ENCODE results near the gene ZNF487.
A peak's percentile ranks its signal among the peaks of the same experiment; 100 is the strongest.

ZNF487 gene

DNA sequence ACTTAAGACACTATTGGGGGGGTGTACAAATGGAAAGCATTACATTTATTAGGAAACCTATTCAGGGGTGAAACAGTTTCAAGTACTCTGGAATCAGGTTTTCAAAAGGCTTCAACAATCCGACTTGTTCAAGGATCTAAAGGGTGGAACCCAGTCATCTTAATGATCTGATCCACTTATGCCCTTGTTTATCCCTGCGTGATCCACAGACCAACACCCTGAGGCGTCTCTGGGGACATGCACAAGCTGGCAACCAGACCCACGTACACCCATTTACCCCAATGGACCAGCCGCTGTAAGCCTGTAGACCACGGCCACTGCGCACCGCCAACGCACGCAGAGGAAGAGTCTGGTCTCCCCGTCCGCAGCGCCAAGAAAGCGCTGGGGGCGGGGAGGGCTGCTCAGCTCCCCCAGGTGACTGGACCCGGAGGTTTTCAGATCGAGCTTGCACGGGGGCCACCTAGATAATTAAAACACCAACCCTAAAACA is 41.3 kb upstream of the ZNF487 start:
- Histone ChIP-seq H3K27me3 (ENCODE audit: control insufficient read depth in 1 of 2, insufficient read depth in 2 of 2, low read length in 2 of 2) (no peaks in the 10 kb centered on the region), H3K27ac (ENCODE audit: low read length) (peak overlapping the region; percentile 85), H3K4me1 (ENCODE audit: control insufficient read depth, insufficient read depth, low read length) (peaks cover 26% of the 10 kb centered on the region), H3K9ac (ENCODE audit: low read length in 2 of 2) (peak overlapping the region; percentile 76 to 80), H3K36me3 (ENCODE audit: control insufficient read depth in 2 of 2, insufficient read depth in 2 of 2, low read length in 2 of 2) (peaks cover 26 to 30% of the 10 kb centered on the region in 2 donors), H3K4me3 (ENCODE audit: low read length in 2 of 2) (peak overlapping the region; percentile 80 to 85), H3K9me3 (ENCODE audit: control insufficient read depth in 2 of 2, low read length in 2 of 2) (no peaks in the 10 kb centered on the region)

DNA sequence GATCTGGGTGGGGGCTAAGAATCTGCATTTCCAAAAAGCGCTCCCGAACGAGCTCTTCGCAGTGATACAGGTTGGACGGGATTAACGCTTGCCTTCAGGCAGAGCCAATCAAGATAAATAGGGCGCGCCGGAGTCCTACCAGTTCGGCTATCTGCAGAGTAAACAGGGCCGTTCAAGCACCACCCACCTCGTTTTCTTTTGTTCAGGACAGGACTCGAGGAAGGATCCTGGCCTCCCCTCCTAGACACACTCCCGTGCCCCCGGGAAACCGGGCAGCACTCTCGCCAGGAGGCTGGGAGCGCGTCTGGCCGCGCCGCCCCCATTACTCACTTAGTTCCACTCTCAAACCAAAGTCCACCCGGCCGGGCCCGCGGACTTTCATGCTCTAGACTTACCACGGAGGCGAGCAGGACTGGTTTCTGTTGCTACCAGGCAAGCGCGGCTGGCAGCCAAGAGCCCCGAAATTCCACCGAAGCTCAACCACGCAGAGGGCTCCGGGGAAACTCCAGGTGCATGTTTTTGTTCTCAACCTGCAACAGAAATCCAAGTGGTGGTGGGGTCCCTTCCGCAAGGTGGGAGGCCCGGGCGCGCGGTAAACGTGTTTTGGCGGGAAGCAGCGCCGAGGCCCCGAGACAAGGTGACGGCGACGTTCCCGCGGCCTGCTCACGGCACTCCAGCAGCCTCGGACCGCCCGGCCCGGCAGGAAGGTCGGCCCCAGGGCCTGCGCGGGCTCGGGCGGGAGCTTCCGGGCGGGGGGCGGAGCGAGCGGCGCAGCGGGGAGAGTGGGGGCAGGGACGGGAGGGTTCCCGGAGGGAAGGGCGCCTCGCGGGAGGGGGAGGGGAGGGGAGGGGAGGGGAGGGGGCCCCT is 40.6 kb upstream of the ZNF487 start:
- Histone ChIP-seq H3K4me3 (ENCODE audit: low read length in 2 of 2) (peak overlapping the region; percentile 80 to 85), H3K27ac (ENCODE audit: low read length) (peak overlapping the region; percentile 85), H3K27me3 (ENCODE audit: control insufficient read depth in 1 of 2, insufficient read depth in 2 of 2, low read length in 2 of 2) (no peaks in the 10 kb centered on the region), H3K9me3 (ENCODE audit: control insufficient read depth in 2 of 2, low read length in 2 of 2) (no peaks in the 10 kb centered on the region), H3K4me1 (ENCODE audit: control insufficient read depth, insufficient read depth, low read length) (peaks cover 24% of the 10 kb centered on the region), H3K9ac (ENCODE audit: low read length in 2 of 2) (peak overlapping the region; percentile 76 to 80), H3K36me3 (ENCODE audit: control insufficient read depth in 2 of 2, insufficient read depth in 2 of 2, low read length in 2 of 2) (peaks cover 23 to 29% of the 10 kb centered on the region in 2 donors)

DNA sequence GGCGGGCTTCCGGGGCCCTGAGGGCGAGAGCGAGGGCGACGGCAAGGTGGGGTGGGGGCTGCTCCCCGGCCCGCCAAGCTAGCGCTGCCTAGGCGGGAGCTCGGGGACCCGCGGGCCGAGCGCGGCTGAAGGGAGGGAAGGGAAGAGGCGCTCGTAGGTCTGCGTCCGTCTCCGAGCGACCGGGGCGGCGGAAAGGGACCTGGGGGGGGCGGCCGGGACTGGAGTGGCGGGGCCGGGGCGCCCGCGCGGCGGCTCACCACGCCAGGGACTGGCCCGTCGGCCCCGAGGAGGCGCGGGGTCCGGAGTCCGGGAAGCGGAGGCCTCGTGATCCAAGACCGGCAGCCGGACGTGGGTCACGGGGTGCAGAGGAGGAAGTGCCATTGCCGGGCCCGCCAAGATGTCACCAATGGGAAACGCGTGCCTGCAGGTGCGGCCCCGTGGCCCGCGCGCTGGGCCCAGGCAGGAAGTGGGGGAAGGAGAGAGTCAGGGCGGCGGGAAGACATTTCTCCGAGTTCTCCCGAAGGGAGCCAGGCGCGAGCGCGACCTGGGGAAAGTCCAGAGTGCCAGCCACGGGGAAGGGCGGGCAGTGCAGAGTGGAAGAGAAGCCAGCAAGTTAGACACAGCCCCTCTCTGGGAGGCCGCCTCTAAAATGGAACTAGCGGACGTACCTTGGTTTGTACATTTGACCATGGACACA is 39.8 kb upstream of the ZNF487 start:
- H3K36me3 ChIP-seq (ENCODE audit: control insufficient read depth in 2 of 2, insufficient read depth in 2 of 2, low read length in 2 of 2), result peaks cover 18 to 24% of the 10 kb centered on the region in 2 donors
- no peaks in the 10 kb centered on the region for H3K9me3 ChIP-seq (ENCODE audit: control insufficient read depth in 2 of 2, low read length in 2 of 2)
- H3K4me1 ChIP-seq (ENCODE audit: control insufficient read depth, insufficient read depth, low read length), result peaks cover 23% of the 10 kb centered on the region
- H3K27me3 ChIP-seq (ENCODE audit: control insufficient read depth in 1 of 2, insufficient read depth in 2 of 2, low read length in 2 of 2), result no peaks in the 10 kb centered on the region
- peak overlapping the region; percentile 47 to 76 for H3K9ac ChIP-seq (ENCODE audit: low read length in 2 of 2)
- H3K27ac ChIP-seq (ENCODE audit: low read length), result peak overlapping the region; percentile 85
- H3K4me3 ChIP-seq (ENCODE audit: low read length in 2 of 2), result peak overlapping the region; percentile 70 to 80

DNA sequence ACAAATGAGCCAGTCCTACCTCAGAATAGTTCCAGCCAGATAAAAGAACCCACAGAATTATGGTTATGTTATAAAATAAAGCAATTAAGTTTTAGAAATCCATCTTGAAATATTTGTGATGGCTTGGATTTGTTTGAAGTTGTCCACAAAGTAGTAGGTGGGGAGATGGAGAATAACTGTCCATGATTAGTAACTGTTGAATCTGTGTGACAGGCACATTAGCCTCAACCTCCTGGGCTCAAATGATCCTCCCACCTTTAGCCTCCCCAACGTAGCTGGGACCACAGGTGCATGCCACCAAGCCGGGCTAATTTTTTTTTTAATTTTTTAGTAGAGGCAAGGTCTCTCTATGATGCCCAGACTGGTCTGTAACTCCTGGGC is 38.0 kb upstream of the ZNF487 start:
- no peaks in the 10 kb centered on the region for H3K27me3 ChIP-seq (ENCODE audit: control insufficient read depth in 1 of 2, insufficient read depth in 2 of 2, low read length in 2 of 2)
- no peak overlapping the region for H3K9ac ChIP-seq (ENCODE audit: low read length in 2 of 2)
- no peak overlapping the region for H3K4me3 ChIP-seq (ENCODE audit: low read length in 2 of 2)
- H3K9me3 ChIP-seq (ENCODE audit: control insufficient read depth in 2 of 2, low read length in 2 of 2), result no peaks in the 10 kb centered on the region
- H3K27ac ChIP-seq (ENCODE audit: low read length), result no peak overlapping the region
- H3K4me1 ChIP-seq (ENCODE audit: control insufficient read depth, insufficient read depth, low read length), result peaks cover 29% of the 10 kb centered on the region
- H3K36me3 ChIP-seq (ENCODE audit: control insufficient read depth in 2 of 2, insufficient read depth in 2 of 2, low read length in 2 of 2), result peaks cover 5 to 12% of the 10 kb centered on the region in 2 donors

DNA sequence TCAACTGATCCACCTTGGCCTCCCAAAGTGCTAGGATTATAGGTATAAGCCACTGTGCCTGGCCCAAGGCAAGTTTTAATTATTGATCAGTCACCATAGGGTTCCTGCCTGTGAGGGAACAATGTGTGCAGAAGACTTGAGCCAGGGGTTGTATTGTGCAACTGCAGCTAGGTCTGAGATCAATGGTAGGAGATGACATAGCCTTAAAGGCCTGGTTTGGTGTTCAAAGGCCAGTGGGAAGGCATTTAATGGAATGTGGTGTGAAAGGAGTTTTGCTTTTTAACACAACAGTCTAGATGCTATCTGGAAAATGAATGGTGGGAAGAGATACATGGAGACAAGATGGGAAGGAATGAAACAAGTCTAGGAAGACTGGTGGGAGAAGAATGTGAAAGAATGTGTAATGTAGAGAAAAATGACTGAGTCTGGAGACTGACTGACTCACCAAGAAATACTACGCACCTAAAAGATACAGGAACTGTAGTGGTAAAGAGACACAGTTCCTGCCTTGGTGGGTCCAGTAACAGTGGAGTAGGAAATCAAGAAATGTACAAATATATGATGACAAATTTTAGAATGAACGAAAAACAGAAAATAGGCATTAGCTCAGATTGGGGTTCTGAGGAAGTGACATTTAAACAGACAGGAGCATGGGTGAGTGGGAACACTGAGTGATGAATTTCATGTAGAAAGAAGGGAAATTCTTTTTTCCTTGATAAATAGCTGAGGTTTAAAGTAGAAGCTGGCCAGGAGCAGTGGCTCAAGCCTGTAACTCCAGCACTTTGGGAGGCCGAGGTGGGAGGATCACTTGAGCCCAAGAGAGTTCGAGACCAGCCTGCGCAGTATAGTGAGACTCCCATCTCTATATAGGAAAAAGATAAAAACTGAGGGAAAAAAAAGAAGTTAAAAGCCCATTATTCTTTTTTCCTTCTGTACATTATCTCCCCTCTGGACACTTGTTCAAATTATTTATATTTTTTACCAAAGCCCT is 37.3 kb upstream of the ZNF487 start:
- H3K27ac ChIP-seq (ENCODE audit: low read length), result no peak overlapping the region
- H3K27me3 ChIP-seq (ENCODE audit: control insufficient read depth in 1 of 2, insufficient read depth in 2 of 2, low read length in 2 of 2), result no peaks in the 10 kb centered on the region
- H3K9me3 ChIP-seq (ENCODE audit: control insufficient read depth in 2 of 2, low read length in 2 of 2), result no peaks in the 10 kb centered on the region
- H3K9ac ChIP-seq (ENCODE audit: low read length in 2 of 2), result no peak overlapping the region
- H3K4me1 ChIP-seq (ENCODE audit: control insufficient read depth, insufficient read depth, low read length), result peaks cover 31% of the 10 kb centered on the region
- no peak overlapping the region for H3K4me3 ChIP-seq (ENCODE audit: low read length in 2 of 2)
- peaks cover 0 to 6% of the 10 kb centered on the region in 2 donors for H3K36me3 ChIP-seq (ENCODE audit: control insufficient read depth in 2 of 2, insufficient read depth in 2 of 2, low read length in 2 of 2)

DNA sequence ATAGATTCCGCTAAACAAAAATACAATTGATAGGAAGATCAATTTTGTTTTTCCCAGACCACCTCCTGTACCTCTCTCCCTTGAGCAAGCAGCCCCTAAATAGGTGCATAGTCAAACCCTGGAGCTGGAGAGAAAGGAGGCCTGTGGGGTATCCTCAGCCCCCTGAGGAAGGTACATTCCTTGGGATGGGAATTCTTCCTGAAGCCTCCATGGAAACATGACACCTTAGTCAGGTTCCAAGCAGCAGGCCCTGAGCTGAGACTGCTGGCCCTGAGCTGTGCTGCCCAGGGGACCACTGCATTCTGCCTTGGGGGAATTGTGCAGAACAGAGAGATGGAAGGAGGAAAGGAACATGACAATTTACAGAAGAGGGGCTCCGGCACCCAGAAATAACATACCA is 35.3 kb upstream of the ZNF487 start:
- H3K27me3 ChIP-seq (ENCODE audit: control insufficient read depth in 1 of 2, insufficient read depth in 2 of 2, low read length in 2 of 2), result no peaks in the 10 kb centered on the region
- no peaks in the 10 kb centered on the region for H3K9me3 ChIP-seq (ENCODE audit: control insufficient read depth in 2 of 2, low read length in 2 of 2)
- no peak overlapping the region for H3K4me3 ChIP-seq (ENCODE audit: low read length in 2 of 2)
- no peak overlapping the region for H3K9ac ChIP-seq (ENCODE audit: low read length in 2 of 2)
- peaks cover 0 to 6% of the 10 kb centered on the region in 2 donors for H3K36me3 ChIP-seq (ENCODE audit: control insufficient read depth in 2 of 2, insufficient read depth in 2 of 2, low read length in 2 of 2)
- H3K27ac ChIP-seq (ENCODE audit: low read length), result no peak overlapping the region
- H3K4me1 ChIP-seq (ENCODE audit: control insufficient read depth, insufficient read depth, low read length), result peaks cover 32% of the 10 kb centered on the region

DNA sequence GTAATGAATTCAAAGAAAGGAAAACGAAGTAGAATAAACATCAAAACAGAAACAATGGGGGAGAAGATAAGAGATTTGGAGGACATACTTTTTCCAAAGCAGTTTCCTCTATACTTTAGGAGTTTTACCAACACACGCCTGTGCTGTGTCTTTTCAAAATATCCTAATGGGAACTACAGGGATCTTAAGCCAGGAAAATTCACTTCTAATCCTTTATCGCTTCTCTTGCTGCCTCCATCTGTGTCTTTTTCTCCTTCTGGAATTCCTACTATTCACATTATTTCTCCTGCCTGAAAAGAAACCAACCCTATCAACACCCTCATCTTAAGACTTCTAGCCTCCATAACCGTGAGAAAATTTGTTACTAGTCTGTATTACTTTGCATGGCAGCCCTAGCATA is 34.7 kb upstream of the ZNF487 start:
- Histone ChIP-seq H3K4me1 (ENCODE audit: control insufficient read depth, insufficient read depth, low read length) (peaks cover 33% of the 10 kb centered on the region), H3K9ac (ENCODE audit: low read length in 2 of 2) (no peak overlapping the region), H3K27me3 (ENCODE audit: control insufficient read depth in 1 of 2, insufficient read depth in 2 of 2, low read length in 2 of 2) (no peaks in the 10 kb centered on the region), H3K27ac (ENCODE audit: low read length) (no peak overlapping the region), H3K4me3 (ENCODE audit: low read length in 2 of 2) (no peak overlapping the region), H3K36me3 (ENCODE audit: control insufficient read depth in 2 of 2, insufficient read depth in 2 of 2, low read length in 2 of 2) (peaks cover 0 to 6% of the 10 kb centered on the region in 2 donors), H3K9me3 (ENCODE audit: control insufficient read depth in 2 of 2, low read length in 2 of 2) (no peaks in the 10 kb centered on the region)

DNA sequence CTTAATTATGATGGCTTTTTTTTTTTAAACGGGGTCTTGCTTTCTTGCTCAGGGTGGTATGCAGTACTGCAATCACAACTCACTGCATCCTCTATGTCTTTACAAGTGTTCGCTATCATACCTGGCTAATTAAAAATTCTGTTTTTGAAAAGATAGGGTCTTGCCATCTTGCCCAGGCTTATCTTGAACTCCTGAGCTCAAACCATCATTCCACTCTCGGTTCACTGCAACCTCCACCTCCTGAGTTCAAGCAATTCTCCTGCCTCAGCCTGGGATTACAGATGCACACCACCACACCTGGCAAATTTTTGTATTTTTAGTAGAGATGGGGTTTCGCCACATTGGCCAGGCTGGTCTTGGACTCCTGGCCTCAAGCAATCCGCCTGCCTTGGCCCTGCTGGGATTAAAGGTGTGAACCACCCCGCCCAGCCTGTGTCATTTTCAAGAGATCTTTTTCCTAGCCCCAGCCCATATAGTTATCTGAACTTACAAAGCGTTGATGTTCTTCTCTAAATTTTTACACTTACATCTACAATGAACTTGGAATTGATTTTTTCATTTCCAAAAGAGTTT is 33.9 kb upstream of the ZNF487 start:
- no peak overlapping the region for H3K9ac ChIP-seq (ENCODE audit: low read length in 2 of 2)
- H3K36me3 ChIP-seq (ENCODE audit: control insufficient read depth in 2 of 2, insufficient read depth in 2 of 2, low read length in 2 of 2), result peaks cover 0 to 6% of the 10 kb centered on the region in 2 donors
- no peak overlapping the region for H3K27ac ChIP-seq (ENCODE audit: low read length)
- H3K4me3 ChIP-seq (ENCODE audit: low read length in 2 of 2), result no peak overlapping the region
- H3K4me1 ChIP-seq (ENCODE audit: control insufficient read depth, insufficient read depth, low read length), result peaks cover 33% of the 10 kb centered on the region
- no peaks in the 10 kb centered on the region for H3K27me3 ChIP-seq (ENCODE audit: control insufficient read depth in 1 of 2, insufficient read depth in 2 of 2, low read length in 2 of 2)
- no peaks in the 10 kb centered on the region for H3K9me3 ChIP-seq (ENCODE audit: control insufficient read depth in 2 of 2, low read length in 2 of 2)

DNA sequence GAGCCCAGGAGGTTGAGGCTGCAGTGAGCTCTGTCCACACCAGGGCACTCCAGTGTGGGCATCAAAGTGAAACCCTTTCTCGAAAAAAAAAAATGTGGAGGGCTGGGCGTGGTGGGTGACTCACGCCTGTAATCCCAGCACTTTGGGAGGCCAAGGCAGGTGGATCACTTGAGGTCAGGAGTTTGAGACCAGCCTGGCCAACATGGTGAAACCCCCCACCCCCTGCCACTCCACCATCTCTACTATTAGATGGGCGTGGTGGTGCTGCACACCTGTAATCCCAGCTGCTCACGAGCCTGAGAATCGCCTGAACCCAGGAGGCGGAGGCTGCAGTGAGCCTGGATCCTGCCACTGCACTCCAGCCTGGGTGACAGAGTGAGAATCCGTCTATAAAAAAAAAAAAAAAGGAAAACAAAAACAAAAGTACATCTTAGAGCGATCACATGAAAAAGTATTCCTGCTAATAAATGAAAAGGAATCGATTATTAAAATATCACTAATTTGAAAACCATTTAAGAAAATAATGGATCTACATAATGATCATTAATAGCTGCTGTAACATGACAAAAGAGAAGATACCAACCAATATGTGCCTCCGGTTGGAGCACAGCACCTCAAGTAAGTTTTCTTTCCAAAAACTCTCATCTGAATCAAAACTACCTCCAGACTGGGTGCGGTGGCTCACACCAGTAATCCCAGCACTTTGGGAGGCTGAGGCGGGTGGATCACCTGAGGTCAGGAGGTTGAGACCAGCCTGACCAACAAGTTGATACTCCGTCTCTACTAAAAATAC is 32.8 kb upstream of the ZNF487 start:
- H3K4me3 ChIP-seq (ENCODE audit: low read length in 2 of 2), result no peak overlapping the region
- peaks cover 0 to 6% of the 10 kb centered on the region in 2 donors for H3K36me3 ChIP-seq (ENCODE audit: control insufficient read depth in 2 of 2, insufficient read depth in 2 of 2, low read length in 2 of 2)
- no peaks in the 10 kb centered on the region for H3K27me3 ChIP-seq (ENCODE audit: control insufficient read depth in 1 of 2, insufficient read depth in 2 of 2, low read length in 2 of 2)
- no peak overlapping the region for H3K9ac ChIP-seq (ENCODE audit: low read length in 2 of 2)
- H3K4me1 ChIP-seq (ENCODE audit: control insufficient read depth, insufficient read depth, low read length), result peaks cover 30% of the 10 kb centered on the region
- H3K27ac ChIP-seq (ENCODE audit: low read length), result no peak overlapping the region
- H3K9me3 ChIP-seq (ENCODE audit: control insufficient read depth in 2 of 2, low read length in 2 of 2), result no peaks in the 10 kb centered on the region
